SK-N-SH (cell line): Measurements from ENCODE around the gene SYT1. TPM values are rescaled to one million over a fixed set of nuclear protein-coding genes. Genes with fewer than 3 reads are reported as not detected.
A peak's percentile ranks its signal among the peaks of the same experiment; 100 is the strongest.

Source experiments
- CTCF ChIA-PET: fragments of 300-600, 350-600 bp; formaldehyde crosslinking; extraction: SDS; loops from one replicate; lab custom pipeline; 2021; lab: Yijun Ruan, JAX
- POLR2A ChIA-PET: fragments of 350-600 bp; sonication (Branson Sonifier 250); formaldehyde crosslinking; extraction: SDS; loops from one replicate; lab custom pipeline; 2020; ENCODE audit warnings: antibody characterized with exemption, inconsistent platforms; lab: Yijun Ruan, JAX
- DNase-seq: peaks from one replicate; pipeline ENCODE4 v3.0.0; 2012
- H2AFZ ChIP-seq: fragments of 200-600 bp; sonication (generic); 2 replicates; pipeline ENCODE4 v1.8.1; 2016; ENCODE audit warnings: antibody characterized with exemption, mild to moderate bottlenecking, low read depth
- H3F3A ChIP-seq: fragments of 200-600 bp; sonication (generic); replicated peaks from 2 replicates; pipeline ENCODE3; 2016; ENCODE audit warnings: antibody characterized with exemption, mild to moderate bottlenecking; ENCODE audit not compliant: insufficient read depth
- H3K27ac ChIP-seq, 2 experiments: fragments of 200-500 bp in 1 of 2; fragments of 200-600 bp in 1 of 2; sonication (Bioruptor generic) in 1 of 2; sonication (generic), shearing (Covaris generic) in 1 of 2; 2 replicates each; pipeline versions ENCODE4 v1.5.1 to v1.6.1; 2014 to 2016; ENCODE audit warnings: low read depth in 2 of 2, inconsistent platforms in 1 of 2, low read length in 1 of 2, mild to moderate bottlenecking in 1 of 2, mixed read lengths in 1 of 2
- H3K27me3 ChIP-seq: fragments of 200-600 bp; sonication (generic), shearing (Covaris generic); 2 replicates; pipeline ENCODE4 v1.6.1; 2016; ENCODE audit warnings: mixed run types; ENCODE audit not compliant: insufficient read depth
- H3K36me3 ChIP-seq, 2 experiments: fragments of 200-500 bp in 1 of 2; fragments of 200-600 bp in 1 of 2; sonication (Bioruptor generic) in 1 of 2; sonication (generic) in 1 of 2; replicated peaks in 1 of 2; 2 replicates each; pipeline versions ENCODE3 to v1.5.1; 2014 to 2016; ENCODE audit warnings: low read length in 1 of 2, mild to moderate bottlenecking in 1 of 2; ENCODE audit not compliant: insufficient read depth in 2 of 2, control insufficient read depth in 1 of 2
- H3K4me1 ChIP-seq, 2 experiments: fragments of 200-500 bp in 1 of 2; fragments of 200-600 bp in 1 of 2; sonication (Bioruptor generic) in 1 of 2; sonication (generic), shearing (Covaris generic) in 1 of 2; 2 replicates each; pipeline versions ENCODE4 v1.5.1 to v1.6.1; 2014 to 2016; ENCODE audit warnings: low read depth in 1 of 2, low read length in 1 of 2, mixed run types in 1 of 2; ENCODE audit not compliant: insufficient read depth in 2 of 2, control insufficient read depth in 1 of 2
- H3K4me2 ChIP-seq: fragments of 200-600 bp; sonication (generic), shearing (Covaris generic); 2 replicates; pipeline ENCODE4 v1.6.1; 2017; ENCODE audit warnings: mixed run types
- H3K4me3 ChIP-seq, 2 experiments: fragments of 200-500 bp in 1 of 2; fragments of 200-600 bp in 1 of 2; sonication (Bioruptor generic) in 1 of 2; sonication (generic), shearing (Covaris generic) in 1 of 2; 2 replicates each; pipeline versions ENCODE4 v1.5.1 to v1.8.1; 2014 to 2016; ENCODE audit warnings: low read depth in 2 of 2, inconsistent platforms in 1 of 2, low read length in 1 of 2, mild to moderate bottlenecking in 1 of 2, mixed read lengths in 1 of 2, moderate library complexity in 1 of 2
- H3K79me2 ChIP-seq: fragments of 200-600 bp; sonication (generic); 2 replicates; pipeline ENCODE4 v1.8.1; 2017; ENCODE audit warnings: mild to moderate bottlenecking; ENCODE audit not compliant: insufficient read depth
- H3K9ac ChIP-seq: fragments of 200-600 bp; sonication (generic); 2 replicates; pipeline ENCODE4 v1.6.1; 2017; ENCODE audit warnings: mixed run types
- H3K9me2 ChIP-seq: fragments of 200-600 bp; sonication (generic); 2 replicates; pipeline ENCODE4 v1.6.1; 2017; ENCODE audit warnings: mixed run types
- H3K9me3 ChIP-seq: fragments of 200-600 bp; sonication (generic); 2 replicates; pipeline ENCODE4 v1.6.1; 2017; ENCODE audit warnings: mixed run types, mild to moderate bottlenecking, moderate library complexity
- H4K20me1 ChIP-seq: fragments of 200-600 bp; sonication (generic); 2 replicates; pipeline ENCODE4 v1.6.1; 2017; ENCODE audit warnings: mild to moderate bottlenecking, mixed run types; ENCODE audit not compliant: insufficient read depth
- CTCF ChIP-seq: fragments of 200-600 bp; sonication (generic); IDR thresholded peaks from 2 replicates; pipeline ENCODE4 v1.6.1; 2017; ENCODE audit warnings: antibody characterized with exemption, mild to moderate bottlenecking, moderate library complexity
- EP300 ChIP-seq, 2 experiments: IDR thresholded peaks; 2 replicates each; pipeline versions ENCODE4 v1.4.0 to v1.6.1; 2012; ENCODE audit warnings: borderline replicate concordance in 1 of 2, low read depth in 1 of 2, low read length in 1 of 2
- EZH2phosphoT487 ChIP-seq: fragments of 200-600 bp; sonication (generic); IDR thresholded peaks from 2 replicates; pipeline ENCODE4 v1.6.1; 2017; ENCODE audit warnings: low read depth, mixed run types, mild to moderate bottlenecking, antibody characterized with exemption, moderate library complexity, borderline replicate concordance
- FOSL2 ChIP-seq: IDR thresholded peaks from 2 replicates; pipeline ENCODE4 v1.4.0; 2012; ENCODE audit warnings: low read depth, mild to moderate bottlenecking, moderate library complexity, borderline replicate concordance
- FOXJ3 ChIP-seq: sonication (generic); formaldehyde crosslinking; IDR thresholded peaks from 2 replicates; pipeline ENCODE4 v1.5.1; 2020; ENCODE audit warnings: mild to moderate bottlenecking, missing genetic modification reagents
- GATA2 ChIP-seq: sonication (generic); formaldehyde crosslinking; IDR thresholded peaks from 2 replicates; pipeline ENCODE4 v1.5.0; 2020; ENCODE audit warnings: mild to moderate bottlenecking, missing genetic modification reagents
- JUND ChIP-seq: IDR thresholded peaks from 2 replicates; pipeline ENCODE4 v1.4.0; 2012
- MXI1 ChIP-seq: IDR thresholded peaks from 2 replicates; pipeline ENCODE4 v1.6.1; 2012; ENCODE audit warnings: mild to moderate bottlenecking, low read depth, low read length, improper control_type of control experiment
- NFIC ChIP-seq: IDR thresholded peaks from 2 replicates; pipeline ENCODE4 v1.4.0; 2012; ENCODE audit warnings: borderline replicate concordance
- NRF1 ChIP-seq: IDR thresholded peaks from 2 replicates; pipeline ENCODE4 v1.6.1; 2012; ENCODE audit warnings: low read depth, mild to moderate bottlenecking, low read length
- PBX3 ChIP-seq: IDR thresholded peaks from 2 replicates; pipeline ENCODE4; 2012
- POLR2AphosphoS5 ChIP-seq: IDR thresholded peaks from 2 replicates; pipeline ENCODE4 v1.6.1; 2012; ENCODE audit warnings: low read depth, low read length
- RCOR1 ChIP-seq: fragments of 150-350 bp; IDR thresholded peaks from 2 replicates; pipeline ENCODE4 v1.6.1; 2017; ENCODE audit warnings: antibody characterized with exemption, low read length
- RFX5 ChIP-seq: IDR thresholded peaks from 2 replicates; pipeline ENCODE4 v1.6.1; 2012; ENCODE audit warnings: mild to moderate bottlenecking, improper control_type of control experiment, low read length
- SMC3 ChIP-seq: IDR thresholded peaks from 2 replicates; pipeline ENCODE4 v1.6.1; 2012; ENCODE audit warnings: low read depth, low read length, improper control_type of control experiment
- TAF1 ChIP-seq: IDR thresholded peaks from 2 replicates; pipeline ENCODE4 v1.6.1; 2012; ENCODE audit warnings: low read depth, mild to moderate bottlenecking, low read length, moderate library complexity, borderline replicate concordance
- USF2 ChIP-seq: fragments of 150-350 bp; IDR thresholded peaks from 2 replicates; pipeline ENCODE4 v1.6.1; 2017; ENCODE audit warnings: antibody characterized with exemption, low read length, low read depth, borderline replicate concordance
- WGBS: methylation state at CpG from one replicate; pipeline ENCODE4 v1.1.6; 2017; ENCODE audit warnings: low lambda C conversion rate; 5-methylcytosine and 5-hydroxymethylcytosine counted together
- polyA plus RNA-seq, 3 experiments: library from polyadenylated mRNA; depleted of rRNA; stranded (reverse); fragments of >200 nt; gene quantifications; 2 replicates each; pipeline ENCODE4 v1.2.3, GENCODE V29; 2012

SYT1 gene
- polyA plus RNA-seq, 1 of the 3 experiments (the other 2 are of a cell fraction), result 12.7 TPM

GRCh38 chr12:78880078-78880477 lies 15.5 kb downstream of the SYT1 start:
- H3K9ac ChIP-seq, result no peak overlapping the region
- no peak overlapping the region for H2AFZ ChIP-seq
- peaks cover 36% of the 10 kb centered on the region for H3F3A ChIP-seq
- H3K4me3 ChIP-seq, result no peak overlapping the region
- H3K79me2 ChIP-seq, result peaks cover 22% of the 10 kb centered on the region
- H3K9me3 ChIP-seq, result no peaks in the 10 kb centered on the region
- TF ChIP-seq SMC3 (no peak), NFIC (no peak)
- TF ChIP-seq, all 33 proteins: peak for 0
- H3K27ac ChIP-seq, result peak overlapping the region in 1 of 2 experiments; percentile 78; a peak in 2 of 4 replicates
- CTCF ChIA-PET, result interaction anchor here (0.8 kb wide), 1 partner anchor 91 kb away, joined by 3 read pairs; no protein-coding TSS in a partner anchor
- peaks cover 19 to 20% of the 10 kb centered on the region in 2 experiments for H3K36me3 ChIP-seq
- no peak for DNase-seq
- H3K27me3 ChIP-seq, result no peaks in the 10 kb centered on the region
- H3K4me1 ChIP-seq, result peaks cover 0 to 20% of the 10 kb centered on the region in 2 experiments; a peak in 2 of 4 replicates
- H3K4me2 ChIP-seq, result 0 out of 2 replicates have a peak overlapping the region, but pooled peaks have one; percentile 7
- H4K20me1 ChIP-seq, result no peaks in the 10 kb centered on the region
- POLR2A ChIA-PET, result no interaction called here
- no peaks in the 10 kb centered on the region for H3K9me2 ChIP-seq

GRCh38 chr12:78881685-78882084 lies 17.1 kb downstream of the SYT1 start:
- CTCF ChIA-PET, result no interaction called here
- peaks cover 2 to 20% of the 10 kb centered on the region in 2 experiments; a peak in 3 of 4 replicates for H3K4me1 ChIP-seq
- H3K4me2 ChIP-seq, result peak overlapping the region; percentile 39; the same call in 1 of the 2 replicates
- peak overlapping the region; percentile 3; the same call in 1 of the 2 replicates for H3K9ac ChIP-seq
- peak overlapping the region; percentile 42; the same call in 1 of the 2 replicates for H2AFZ ChIP-seq
- no peak for DNase-seq
- H3F3A ChIP-seq, result peaks cover 33% of the 10 kb centered on the region
- peaks cover 29% of the 10 kb centered on the region for H3K79me2 ChIP-seq
- POLR2A ChIA-PET, result no interaction called here
- no peak for TF ChIP-seq NFIC
- TF ChIP-seq POLR2AphosphoS5, result no peak
- TF ChIP-seq EZH2phosphoT487, result no peak
- no peak for TF ChIP-seq SMC3
- no peak for TF ChIP-seq EP300 (IDR thresholded peaks at IDR 0.05; ENCODE audit: borderline replicate concordance in 1 of 2, low read depth in 1 of 2, low read length in 1 of 2)
- peak; percentile 49 for TF ChIP-seq JUND
- no peak for TF ChIP-seq RCOR1
- TF ChIP-seq FOSL2, result peak; percentile 21; the same call in 1 of the 2 replicates
- TF ChIP-seq GATA2 (CRISPR knock-in tag), result no peak
- TF ChIP-seq RFX5, result no peak
- TF ChIP-seq USF2, result no peak
- no peak for TF ChIP-seq MXI1
- no peak for TF ChIP-seq TAF1
- no peak for TF ChIP-seq CTCF
- TF ChIP-seq NRF1, result no peak
- 0 out of 2 replicates have a peak, but pooled peaks have one; percentile 21 for TF ChIP-seq PBX3
- TF ChIP-seq FOXJ3 (CRISPR knock-in tag), result no peak
- no peak overlapping the region for H3K4me3 ChIP-seq
- peaks cover 15 to 17% of the 10 kb centered on the region in 2 experiments for H3K36me3 ChIP-seq
- H4K20me1 ChIP-seq, result no peaks in the 10 kb centered on the region
- WGBS, result 93% methylated on average over 2 of the region's 2 CpGs
- H3K27ac ChIP-seq, result peak overlapping the region in 1 of 2 experiments; percentile 78; a peak in 3 of 4 replicates
- no peaks in the 10 kb centered on the region for H3K27me3 ChIP-seq
- H3K9me2 ChIP-seq, result no peaks in the 10 kb centered on the region
- H3K9me3 ChIP-seq, result no peaks in the 10 kb centered on the region
